IPS-18c (cell line): Measurements from ENCODE around the gene TNIK.

Source experiments
- H3K4me3 ChIP-seq: 2 replicates; pipeline ENCODE4 v1.7.0; 2013; ENCODE audit warnings: low read depth, mild to moderate bottlenecking, low read length, moderate library complexity; ENCODE audit not compliant: insufficient read depth
- H3K9me3 ChIP-seq: one replicate; pipeline ENCODE4 v1.6.1; 2013; ENCODE audit warnings: mild to moderate bottlenecking, low read length, moderate library complexity; ENCODE audit not compliant: control insufficient read depth, insufficient read depth

Gene TNIK

GRCh38 chr3:171164067-171164465 is 296.1 kb downstream of the TNIK start:
- no peak overlapping the region for H3K4me3 ChIP-seq

DNA sequence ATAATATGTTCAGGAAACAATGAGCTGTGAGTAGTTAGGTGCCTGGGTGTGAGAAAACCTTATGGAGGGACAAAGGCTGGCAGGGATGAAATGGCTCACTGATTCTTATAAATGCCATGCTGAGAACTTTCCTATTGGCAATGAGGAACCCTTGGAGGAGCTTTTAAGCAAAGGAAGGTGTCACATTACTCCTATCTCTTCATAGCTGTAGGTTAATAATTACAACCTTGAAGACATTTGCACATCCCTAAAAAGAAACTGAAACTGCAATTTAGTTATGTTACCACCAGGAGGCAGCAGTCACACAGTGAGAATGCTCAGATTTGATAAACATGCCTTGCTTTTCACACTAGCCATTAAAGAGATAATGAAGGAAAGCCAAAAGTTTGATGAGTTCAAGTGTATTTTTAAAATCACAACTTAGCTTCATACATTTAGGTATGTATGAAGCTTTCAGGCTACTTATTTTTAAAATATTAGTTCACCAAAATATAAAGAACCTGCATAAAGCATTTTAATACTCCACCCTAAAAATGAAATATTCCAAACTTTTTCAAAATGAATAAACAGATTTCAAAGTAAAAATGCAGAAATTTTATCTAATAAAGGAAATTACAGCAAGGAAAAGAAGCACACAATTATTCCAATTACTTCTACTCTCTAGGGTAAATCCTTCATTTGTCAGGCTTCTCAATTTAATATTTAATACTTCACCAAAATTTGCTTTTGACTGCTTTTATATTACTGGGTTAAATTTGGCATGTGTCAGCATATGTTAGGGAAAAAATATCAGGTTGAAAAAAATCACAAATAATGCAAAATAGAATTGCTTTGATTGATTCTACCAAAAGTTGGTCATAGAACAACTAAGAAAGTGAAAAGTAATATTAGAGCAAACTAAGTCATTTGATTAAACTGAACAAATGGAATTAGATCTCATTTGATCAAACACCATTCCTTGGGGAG is 296.8 kb downstream of the TNIK start:
- H3K4me3 ChIP-seq = no peak overlapping the region
- no peaks in the 10 kb centered on the region for H3K9me3 ChIP-seq

More at GRCh38 chr3:171164067-171164465, 296.1 kb downstream of the TNIK start:
- H3K9me3 ChIP-seq = no peaks in the 10 kb centered on the region

DNA sequence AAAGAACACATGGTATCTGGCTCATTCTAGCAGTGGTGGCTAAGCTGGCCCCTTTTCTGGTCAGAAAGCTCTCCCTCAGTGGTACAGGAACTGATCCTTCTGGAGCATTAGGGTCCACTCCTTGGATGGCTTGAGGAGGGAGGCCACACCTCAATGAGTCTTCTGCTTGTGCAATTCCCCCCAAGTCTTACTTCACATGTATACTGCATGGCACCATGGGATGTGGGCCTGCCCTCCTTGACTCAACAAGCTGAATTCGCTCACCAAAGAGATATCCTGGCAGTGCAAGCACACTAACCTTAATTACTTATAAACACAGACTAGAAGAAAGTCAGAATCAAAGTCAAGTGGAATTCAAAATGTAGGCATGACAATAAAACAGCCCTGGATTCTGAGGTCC is 299.9 kb downstream of the TNIK start:
- no peaks in the 10 kb centered on the region for H3K9me3 ChIP-seq
- no peak overlapping the region for H3K4me3 ChIP-seq

- Histone ChIP-seq H3K9me3 (no peaks in the 10 kb centered on the region), H3K4me3 (no peak overlapping the region)
These were observed 300.4 kb downstream of the TNIK start for GRCh38 chr3:171159822-171160157.

DNA sequence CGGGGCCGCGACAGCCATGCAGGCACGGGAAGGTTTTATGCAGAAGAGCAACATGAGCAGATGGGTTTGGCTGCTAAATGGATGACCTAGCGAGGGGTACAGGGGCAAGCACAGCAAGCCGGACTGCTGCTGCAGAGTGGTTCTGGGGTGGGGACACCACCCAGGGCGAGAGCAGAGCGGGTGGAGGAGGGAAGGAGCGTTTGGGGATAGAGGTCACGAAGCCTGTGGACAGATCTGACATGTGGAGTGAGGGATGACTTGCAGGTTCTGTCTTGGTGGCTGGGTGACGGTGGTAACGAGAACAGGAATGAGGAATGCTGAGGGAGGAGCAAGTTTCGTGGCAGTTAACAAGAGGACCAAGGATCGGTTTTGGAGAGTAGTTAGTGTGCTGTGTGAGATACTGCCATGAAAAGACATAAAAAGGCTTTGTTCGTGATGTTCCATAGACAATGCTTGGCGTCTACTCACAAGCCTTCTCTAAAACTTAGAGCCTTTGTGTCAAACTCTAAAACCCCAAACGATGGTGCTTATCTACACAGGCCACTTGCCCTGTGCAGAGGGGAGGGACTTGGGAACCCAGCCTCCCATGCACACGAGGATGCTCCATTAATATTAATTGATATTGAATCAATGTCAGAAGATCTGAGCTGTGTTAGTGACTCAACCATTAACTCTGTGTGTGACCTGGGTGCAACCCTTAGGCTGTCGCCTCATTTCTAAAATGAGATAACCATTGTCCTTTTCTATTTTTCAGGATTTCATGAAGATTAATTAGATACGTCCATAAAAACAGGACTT is 301.0 kb downstream of the TNIK start:
- H3K9me3 ChIP-seq = no peaks in the 10 kb centered on the region
- H3K4me3 ChIP-seq = no peak overlapping the region

DNA sequence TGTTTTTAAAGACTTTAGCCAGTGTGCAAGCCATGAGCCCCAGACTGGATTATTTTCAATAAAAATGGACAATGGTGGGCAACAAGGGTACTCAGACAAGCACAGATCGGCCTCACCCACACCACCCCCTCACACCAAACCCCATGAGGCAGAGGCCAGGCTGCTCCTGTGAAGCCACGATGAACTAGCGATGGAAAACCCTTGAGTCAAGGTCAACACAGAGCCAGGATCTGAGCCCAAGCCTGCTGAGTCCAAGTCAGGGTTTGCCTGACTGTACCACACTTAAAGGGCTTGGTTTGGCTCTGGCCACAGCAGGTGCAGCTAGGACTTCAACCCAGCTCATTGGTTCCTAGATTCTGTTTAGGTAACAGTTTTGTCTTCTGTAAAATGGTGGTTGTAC is 302.2 kb downstream of the TNIK start:
- no peak overlapping the region for H3K4me3 ChIP-seq
- no peaks in the 10 kb centered on the region for H3K9me3 ChIP-seq

- Histone ChIP-seq H3K9me3 (no peaks in the 10 kb centered on the region), H3K4me3 (no peak overlapping the region)
These were observed 302.9 kb downstream of the TNIK start for GRCh38 chr3:171157286-171157685.

GRCh38 chr3:171156401-171157010 is 303.7 kb downstream of the TNIK start:
- no peak overlapping the region for H3K4me3 ChIP-seq
- no peaks in the 10 kb centered on the region for H3K9me3 ChIP-seq

DNA sequence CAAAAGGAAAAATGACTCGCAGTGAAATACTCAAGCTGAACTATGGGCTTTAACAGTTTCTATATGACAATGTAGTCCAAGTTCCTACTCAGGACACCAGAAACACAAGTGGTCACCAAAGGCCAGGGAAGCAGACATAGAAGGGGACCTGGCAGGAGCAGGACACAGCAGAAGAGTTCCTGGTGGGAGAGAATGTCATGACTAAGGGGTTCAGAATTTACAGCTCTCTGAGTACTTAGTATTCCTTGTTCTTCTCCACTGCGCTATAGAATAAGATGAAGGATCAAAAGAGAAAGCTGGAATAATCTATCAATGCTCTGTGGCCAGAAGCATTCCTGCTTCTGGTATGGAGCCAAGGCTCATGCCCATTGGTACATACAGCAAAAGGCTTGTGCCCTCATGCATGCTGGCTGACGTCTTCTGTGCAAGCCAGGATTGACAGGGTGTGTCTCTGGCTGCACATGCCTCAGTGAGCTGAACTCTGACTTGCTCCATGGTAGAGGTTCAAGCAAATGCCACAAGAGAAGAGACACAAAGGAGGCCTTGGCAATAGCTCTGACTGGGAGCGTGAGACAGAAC is 305.0 kb downstream of the TNIK start:
- no peak overlapping the region for H3K4me3 ChIP-seq
- no peaks in the 10 kb centered on the region for H3K9me3 ChIP-seq

DNA sequence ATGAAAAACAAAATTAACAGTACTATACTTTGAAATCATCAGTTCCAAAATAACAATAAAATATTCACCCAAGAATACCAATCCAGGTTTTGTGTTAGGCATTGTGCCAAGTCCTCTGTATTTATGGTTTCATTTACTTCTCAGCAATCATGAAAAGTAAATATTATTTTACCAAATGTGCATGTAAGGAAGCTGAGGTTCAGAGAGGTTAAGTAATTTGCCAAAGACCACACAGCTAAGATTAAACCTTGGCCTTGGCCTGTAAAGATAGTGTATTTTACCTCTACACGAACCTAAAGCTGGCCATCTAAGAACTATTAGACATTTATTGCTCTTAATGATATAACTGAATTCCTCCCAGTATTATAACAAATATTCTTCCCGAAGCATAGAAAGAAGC is 309.3 kb downstream of the TNIK start:
- Histone ChIP-seq H3K4me3 (no peak overlapping the region), H3K9me3 (no peaks in the 10 kb centered on the region)

DNA sequence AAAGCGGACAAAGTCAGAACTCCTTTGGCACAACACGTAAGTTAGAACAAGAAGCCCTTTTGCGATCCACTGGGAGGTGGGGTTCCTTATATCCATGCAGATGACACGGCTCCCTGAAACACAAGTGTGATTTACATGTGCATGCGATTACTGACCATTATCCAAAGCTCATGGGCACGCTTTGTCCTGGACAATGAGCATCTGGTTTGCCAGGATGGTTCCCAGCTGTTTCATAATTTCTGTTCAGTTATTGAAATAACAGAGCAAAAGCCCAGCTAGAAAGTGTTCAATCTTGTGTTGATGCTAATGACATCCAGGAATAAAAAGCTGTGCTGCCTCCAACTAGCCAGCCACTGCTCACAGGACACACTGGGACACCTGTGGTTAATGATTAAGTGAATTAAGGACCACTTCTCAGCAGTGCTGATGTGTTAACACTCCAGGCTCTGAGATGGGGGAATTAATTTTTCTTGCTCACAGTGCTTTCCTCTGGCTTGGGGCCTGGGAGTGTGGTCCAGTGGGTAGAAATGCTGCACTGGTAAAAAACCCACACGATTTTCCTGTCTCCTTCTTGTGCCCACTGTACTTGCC is 310.6 kb downstream of the TNIK start:
- H3K4me3 ChIP-seq = no peak overlapping the region

DNA sequence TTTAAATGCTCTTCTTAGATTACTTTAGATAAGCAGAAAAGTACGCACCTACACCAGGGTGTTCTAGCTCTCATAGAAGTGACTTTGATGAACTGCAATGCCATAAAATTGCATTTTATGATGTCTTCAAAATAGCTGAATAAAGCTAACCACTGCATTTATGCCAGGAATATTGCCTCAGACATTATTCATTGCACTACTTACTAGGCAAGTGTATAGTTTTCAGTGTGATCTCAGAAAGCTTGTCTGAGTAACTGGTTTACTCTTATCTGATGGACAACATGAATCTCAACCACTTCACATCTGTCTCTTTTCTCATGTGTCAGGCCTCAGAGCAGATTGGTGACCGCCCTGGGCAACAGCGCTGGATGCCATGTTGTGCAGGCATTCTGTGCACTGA is 314.4 kb downstream of the TNIK start:
- Histone ChIP-seq H3K4me3 (no peak overlapping the region), H3K9me3 (no peaks in the 10 kb centered on the region)

More for the DNA sequence above, 310.6 kb downstream of the TNIK start:
- no peaks in the 10 kb centered on the region for H3K9me3 ChIP-seq

DNA sequence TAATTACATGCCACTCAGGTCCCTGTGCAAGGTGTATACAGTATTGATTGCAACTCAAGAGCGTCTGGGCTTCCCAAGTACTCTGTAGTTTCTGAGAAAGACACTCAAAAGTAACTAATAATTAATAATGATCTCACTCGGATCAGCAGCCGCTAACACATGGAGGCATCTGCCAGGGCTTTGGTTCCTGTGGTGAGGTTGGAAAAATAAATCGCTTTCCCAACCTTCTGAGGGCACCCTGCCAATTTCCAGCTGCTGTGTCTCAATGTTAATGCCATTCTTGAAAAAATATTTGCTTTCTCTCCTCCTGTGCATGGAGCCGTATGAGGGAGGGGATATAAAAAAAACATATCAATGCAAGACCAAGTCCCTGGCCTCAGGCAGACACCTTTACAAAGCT is 317.2 kb downstream of the TNIK start:
- Histone ChIP-seq H3K9me3 (no peaks in the 10 kb centered on the region), H3K4me3 (no peak overlapping the region)

DNA sequence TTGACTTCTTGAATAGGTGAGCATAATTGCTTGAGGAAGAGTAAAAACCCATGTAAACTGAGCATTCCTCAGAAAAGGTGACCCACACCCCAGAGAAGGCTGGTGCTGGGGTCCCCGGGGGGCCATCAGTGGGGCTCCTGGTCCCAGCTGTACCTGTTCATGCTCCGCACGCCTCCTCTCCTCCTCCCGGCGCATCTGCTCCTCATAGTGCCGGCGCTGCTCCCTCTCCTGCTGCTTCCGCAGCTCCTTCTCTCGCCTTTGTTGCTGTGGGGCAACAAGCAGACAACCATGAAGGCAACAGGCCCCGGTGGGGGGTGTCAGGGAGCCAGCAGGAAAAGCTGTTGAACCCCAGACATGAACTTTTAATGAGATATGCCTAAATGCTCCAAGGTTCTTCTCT is 320.0 kb downstream of the TNIK start:
- Histone ChIP-seq H3K4me3 (no peak overlapping the region), H3K9me3 (no peaks in the 10 kb centered on the region)

DNA sequence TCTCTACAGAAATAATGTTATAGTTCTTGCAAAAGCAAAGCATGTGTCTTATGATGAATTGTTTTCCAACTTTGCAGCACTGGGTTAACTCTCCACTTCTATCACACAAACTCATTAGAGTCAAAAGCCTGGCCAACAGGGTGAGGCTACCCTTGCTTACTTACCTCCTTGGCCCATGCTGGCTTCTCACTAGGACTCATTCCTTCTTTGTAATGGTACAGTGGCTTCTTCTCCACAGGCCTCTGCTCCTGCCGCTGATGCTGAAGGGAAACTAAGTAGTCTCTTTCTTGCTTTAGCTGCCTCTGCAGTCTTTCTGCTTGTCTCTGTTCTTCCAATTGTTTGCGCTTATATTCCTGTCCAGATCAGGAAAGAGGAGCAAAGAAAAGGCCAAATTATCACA is 322.2 kb downstream of the TNIK start:
- H3K9me3 ChIP-seq = no peaks in the 10 kb centered on the region
- no peak overlapping the region for H3K4me3 ChIP-seq

GRCh38 chr3:171135549-171135948 is 324.7 kb downstream of the TNIK start:
- Histone ChIP-seq H3K9me3 (no peaks in the 10 kb centered on the region), H3K4me3 (no peak overlapping the region)
